GM12878 (cell line): ENCODE measurements around the gene LARP4B. TPM values are rescaled to one million over a fixed set of nuclear protein-coding genes. Genes with fewer than 3 reads are reported as not detected.

Experiments
- ATAC-seq: fragments of 200-7000 bp; cut with Tn5 transposase; 3 replicates; pipeline ENCODE4 v1.9.1; 2020; ENCODE audit warnings: mild to moderate bottlenecking, moderate library complexity
- BruUV-seq: library from RNA; stranded (reverse); fragments of 400-500 nt; replicated peaks from 2 replicates; lab custom pipeline; 2021; lab: Mats Ljungman, UMichigan
- CTCF ChIA-PET: fragments of 300-600 bp; sonication (Branson Sonifier 250); formaldehyde crosslinking; extraction: SDS; loops from one replicate; lab custom pipeline; 2021; ENCODE audit warnings: inconsistent platforms; lab: Yijun Ruan, JAX
- POLR2A ChIA-PET: fragments of 350-600 bp; formaldehyde crosslinking; extraction: SDS; loops from one replicate; lab custom pipeline; 2021; ENCODE audit warnings: inconsistent platforms; lab: Charles Lee
- RAD21 ChIA-PET: fragments of 300-600 bp; sonication (Branson Sonifier 250); formaldehyde crosslinking; loops from one replicate; lab custom pipeline; 2023; ENCODE audit warnings: antibody characterized with exemption; ENCODE audit not compliant: unreplicated experiment; lab: Charles Lee
- SMC1A ChIA-PET: fragments of 300-600 bp; sonication (Branson Sonifier 250); formaldehyde crosslinking; loops from one replicate; lab custom pipeline; 2023; ENCODE audit not compliant: unreplicated experiment, uncharacterized antibody; lab: Charles Lee
- DNase-seq: peaks from one replicate; pipeline ENCODE4 v3.0.0-alpha.2; 2011; ENCODE audit warnings: low read depth, low spot score
- FAIRE-seq: peaks from 3 replicates; lab custom pipeline; 2011; peaks lifted over from hg19 to GRCh38; lab: Jason Lieb, UNC
- H2AFZ ChIP-seq: 2 replicates; pipeline ENCODE4 v1.6.0; 2011; ENCODE audit warnings: low read depth, low read length, control low read depth; ENCODE audit not compliant: control insufficient read depth
- H3K27ac ChIP-seq: 2 replicates; pipeline ENCODE4 v1.5.1; 2011; ENCODE audit warnings: control low read depth; ENCODE audit not compliant: control insufficient read depth, insufficient read depth
- H3K27me3 ChIP-seq, 2 experiments: replicated peaks in 1 of 2; 2 replicates each; pipeline versions ENCODE4 v1.6.0 to v1.6.1; 2011; ENCODE audit warnings: low read length in 1 of 2; ENCODE audit not compliant: control insufficient read depth in 2 of 2, insufficient read depth in 2 of 2
- H3K36me3 ChIP-seq, 2 experiments: 2 replicates each; pipeline ENCODE4 v1.5.1; 2011; ENCODE audit warnings: low read length in 1 of 2; ENCODE audit not compliant: control insufficient read depth in 2 of 2, insufficient read depth in 2 of 2
- H3K4me1 ChIP-seq: 2 replicates; pipeline ENCODE4 v1.6.1; 2011; ENCODE audit warnings: mild to moderate bottlenecking, low read length, moderate library complexity, mixed read lengths; ENCODE audit not compliant: control insufficient read depth, insufficient read depth
- H3K4me2 ChIP-seq: 2 replicates; pipeline ENCODE4 v1.6.0; 2011; ENCODE audit warnings: control low read depth; ENCODE audit not compliant: control insufficient read depth, insufficient read depth
- H3K4me3 ChIP-seq: fragments of 200-600 bp; sonication (generic); 2 replicates; pipeline ENCODE4 v1.5.1; 2016
- H3K79me2 ChIP-seq: 2 replicates; pipeline ENCODE4 v1.6.0; 2011; ENCODE audit warnings: low read length; ENCODE audit not compliant: control insufficient read depth, insufficient read depth
- H3K9ac ChIP-seq: 2 replicates; pipeline ENCODE4 v1.8.0; 2011; ENCODE audit warnings: low read length, control low read depth, mixed read lengths; ENCODE audit not compliant: control insufficient read depth, insufficient read depth
- H3K9me3 ChIP-seq: replicated peaks from 3 replicates; pipeline ENCODE4 v1.5.1; 2011; ENCODE audit warnings: mild to moderate bottlenecking, low read length; ENCODE audit not compliant: control insufficient read depth, insufficient read depth
- H4K20me1 ChIP-seq: 2 replicates; pipeline ENCODE4 v1.6.0; 2011; ENCODE audit not compliant: control insufficient read depth, insufficient read depth
- BCL11A ChIP-seq: IDR thresholded peaks from 2 replicates; pipeline ENCODE4 v1.6.1; 2011; ENCODE audit warnings: low read depth, low read length
- CBX3 ChIP-seq: fragments of 200-600 bp; sonication (generic); IDR thresholded peaks from 2 replicates; pipeline ENCODE4 v1.6.1; 2016; ENCODE audit warnings: low read depth, borderline replicate concordance
- CBX5 ChIP-seq: sonication (generic); IDR thresholded peaks from 2 replicates; pipeline ENCODE4 v1.6.1; 2016; ENCODE audit warnings: low read depth, moderate library complexity, mild to moderate bottlenecking, inconsistent platforms
- CHD1 ChIP-seq: IDR thresholded peaks from 2 replicates; pipeline ENCODE4 v1.6.1; 2012; ENCODE audit warnings: low read depth, low read length, improper control_type of control experiment
- CREB1 ChIP-seq: IDR thresholded peaks from 2 replicates; pipeline ENCODE4 v1.6.1; 2012; ENCODE audit warnings: low read depth, mild to moderate bottlenecking, inconsistent platforms
- EED ChIP-seq: sonication (generic); IDR thresholded peaks from 2 replicates; pipeline ENCODE4 v1.6.1; 2016; ENCODE audit warnings: antibody characterized with exemption, low read depth
- ESRRA ChIP-seq: IDR thresholded peaks from 2 replicates; pipeline ENCODE4 v1.6.1; 2012; ENCODE audit warnings: mild to moderate bottlenecking, low read length, improper control_type of control experiment
- IKZF1 ChIP-seq: fragments of 450-650 bp; conservative IDR thresholded peaks from 2 replicates; pipeline ENCODE4 v1.6.1; 2017; ENCODE audit warnings: antibody characterized with exemption, mild to moderate bottlenecking
- JUND ChIP-seq: IDR thresholded peaks from 2 replicates; pipeline ENCODE4 v1.6.1; 2012; ENCODE audit warnings: low read depth, mild to moderate bottlenecking, low read length, improper control_type of control experiment, moderate library complexity
- MTA3 ChIP-seq: IDR thresholded peaks from 2 replicates; pipeline ENCODE4 v1.6.1; 2012; ENCODE audit warnings: low read length, inconsistent platforms, borderline replicate concordance
- NFXL1 ChIP-seq: fragments of 450-650 bp; IDR thresholded peaks from 2 replicates; pipeline ENCODE4 v1.6.1; 2017; ENCODE audit warnings: antibody characterized with exemption, mild to moderate bottlenecking, borderline replicate concordance
- RAD21 ChIP-seq: IDR thresholded peaks from 2 replicates; pipeline ENCODE4 v1.6.1; 2011; ENCODE audit warnings: mild to moderate bottlenecking, low read depth, low read length, moderate library complexity; ENCODE audit not compliant: insufficient read depth
- RFX5 ChIP-seq: IDR thresholded peaks from 2 replicates; pipeline ENCODE4 v1.6.1; 2011; ENCODE audit warnings: low read depth, low read length, improper control_type of control experiment
- SRF ChIP-seq, 2 experiments: IDR thresholded peaks; 2 replicates each; pipeline ENCODE4 v1.6.1; 2011; ENCODE audit warnings: low read depth in 2 of 2, low read length in 2 of 2, mild to moderate bottlenecking in 1 of 2, moderate library complexity in 1 of 2
- SUPT20H ChIP-seq: IDR thresholded peaks from 2 replicates; pipeline ENCODE4 v1.6.1; 2011; ENCODE audit warnings: low read depth, mild to moderate bottlenecking, low read length, moderate library complexity, borderline replicate concordance; ENCODE audit not compliant: control insufficient read depth
- TCF3 ChIP-seq: IDR thresholded peaks from 2 replicates; pipeline ENCODE4 v1.6.1; 2012; ENCODE audit warnings: low read depth, mild to moderate bottlenecking, low read length, borderline replicate concordance; ENCODE audit not compliant: insufficient read depth
- ZNF217 ChIP-seq: fragments of 450-650 bp; IDR thresholded peaks from 2 replicates; pipeline ENCODE4 v1.6.1; 2017; ENCODE audit warnings: antibody characterized with exemption, mild to moderate bottlenecking
- ZNF384 ChIP-seq: IDR thresholded peaks from 2 replicates; pipeline ENCODE4 v1.6.1; 2012; ENCODE audit warnings: low read depth, mild to moderate bottlenecking, low read length, improper control_type of control experiment, borderline replicate concordance
- WGBS: methylation state at CpG from one replicate; pipeline ENCODE4 v1.1.6; 2016; ENCODE audit warnings: low lambda C conversion rate; ENCODE audit not compliant: insufficient replicate concordance, insufficient coverage; ENCODE audit errors: missing lambda C conversion rate; 5-methylcytosine and 5-hydroxymethylcytosine counted together
- in situ Hi-C: fragments of 300-500 bp; cut with MboI; formaldehyde crosslinking; loops from 9 replicates; pipeline ENCODE4 v1.14.3; 2018; ENCODE audit warnings: mixed read lengths
- intact Hi-C: fragments of 100-400 bp; cut with micrococcal nuclease; formaldehyde crosslinking; loops from one replicate; pipeline ENCODE4 v1.14.2; 2022; ENCODE audit not compliant: unreplicated experiment
- polyA plus RNA-seq, 11 experiments: library from polyadenylated mRNA; depleted of rRNA in 4 of 11; unstranded in 6 of 11; stranded (reverse) in 5 of 11; fragments of >200 nt; fragmentation: Nextera tagmentation in 4 of 11; fragmentation: Illumina TruSeq in 1 of 11; extraction: Ambion mirVana in 4 of 11; extraction: Trizol in 1 of 11; gene quantifications; 1 replicate in 1 of 11; 2 replicates in 10 of 11; pipeline versions ENCODE4 v1.2.1 to v1.2.3, GENCODE V29; 2011 to 2016; ENCODE audit warnings: inconsistent platforms in 2 of 11, missing spikeins in 2 of 11, low read depth in 1 of 11
- total RNA-seq, 4 experiments: library from RNA; depleted of rRNA in 3 of 4; stranded (reverse); fragments of >200 nt in 3 of 4; fragmentation: Illumina TruSeq in 1 of 4; extraction: Trizol in 1 of 4; gene quantifications; 2 replicates each; pipeline versions ENCODE4 v1.2.1 to v1.2.3, GENCODE V29; 2013 to 2021

LARP4B gene
- total and polyA plus RNA-seq, 10 of the 15 experiments (the other 5 are each of a cell fraction or from before 2014, with no cell fraction given): 10.5 to 119 (median 39.4) TPM

DNA sequence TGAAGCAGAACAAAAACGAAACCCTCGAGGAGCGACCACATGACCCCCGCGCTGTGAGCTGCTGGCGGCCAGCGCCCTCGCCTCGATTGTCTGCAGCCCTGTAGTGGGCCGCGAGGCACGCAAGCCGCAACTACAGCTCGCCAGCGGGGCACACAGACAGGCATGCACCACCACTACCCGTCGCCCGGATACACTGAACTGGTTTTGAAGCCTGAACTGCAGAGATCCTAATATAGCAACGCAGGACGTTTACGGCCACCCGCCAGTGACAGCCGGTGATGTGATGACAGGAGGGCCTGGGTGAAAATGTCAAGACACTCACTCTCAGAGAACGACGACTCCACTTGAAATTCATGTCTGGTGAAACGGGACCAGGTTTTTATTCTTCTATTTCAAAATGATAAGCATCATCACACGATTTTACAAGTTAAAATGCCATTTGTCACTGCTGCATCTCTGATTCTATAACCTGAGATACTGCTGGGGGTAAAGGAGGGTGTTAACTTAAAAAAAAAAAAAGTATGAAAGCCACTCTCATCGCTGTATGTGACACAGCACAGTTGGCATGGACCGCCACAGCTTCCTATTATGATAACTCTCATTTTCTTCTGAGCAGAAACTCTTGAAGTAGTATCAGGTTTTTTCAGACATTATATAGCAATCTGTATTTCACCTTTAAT, 121.7 kb downstream of the LARP4B start:
- ChIA-PET CTCF (interaction anchor here (0.6 kb wide), 1 partner anchor 222 kb away, joined by 3 read pairs; no protein-coding TSS in a partner anchor), POLR2A (no interaction called here), SMC1A (interaction anchor here (1.0 kb wide), 1 partner anchor 55 kb away, joined by 3 read pairs; no protein-coding TSS in a partner anchor), RAD21 (no interaction called here)
- Histone ChIP-seq H4K20me1 (no peaks in the 10 kb centered on the region; the same call in 1 of the 2 replicates), H3K27ac (no peak overlapping the region), H3K9me3 (no peaks in the 10 kb centered on the region), H3K36me3 (peaks cover 9 to 30% of the 10 kb centered on the region in 2 experiments), H3K79me2 (no peaks in the 10 kb centered on the region), H3K27me3 (no peaks in the 10 kb centered on the region), H2AFZ (no peak overlapping the region), H3K9ac (no peak overlapping the region), H3K4me2 (no peak overlapping the region), H3K4me3 (no peak overlapping the region), H3K4me1 (no peaks in the 10 kb centered on the region)
- DNase-seq (no peak), FAIRE-seq (no peak), ATAC-seq (no peak)
- in situ Hi-C loops (no loop called here), intact Hi-C loops (loop anchor here (1.0 kb wide), 1 partner anchor 299 kb away; no protein-coding TSS in a partner anchor)
- TF ChIP-seq ZNF217: no peak
- TF ChIP-seq NFXL1: no peak
- TF ChIP-seq EED: no peak
- no peak for TF ChIP-seq CHD1
- TF ChIP-seq BCL11A: no peak
- no peak for TF ChIP-seq RAD21
- no peak for TF ChIP-seq JUND
- no peak for TF ChIP-seq MTA3
- no peak for TF ChIP-seq RFX5
- TF ChIP-seq CREB1: no peak
- TF ChIP-seq IKZF1: no peak
- TF ChIP-seq ESRRA: no peak
- no peak for TF ChIP-seq CBX5
- TF ChIP-seq SRF (IDR thresholded peaks at IDR 0.05; ENCODE audit: low read depth in 2 of 2, low read length in 2 of 2): no peak
- TF ChIP-seq SUPT20H: no peak
- no peak for TF ChIP-seq CBX3
- no peak for TF ChIP-seq ZNF384
- no peak for TF ChIP-seq TCF3
- BruUV-seq: TSS peak; percentile 36
- 96% methylated on average over 26 of the region's 29 CpGs for WGBS
